ENCODE data around the gene ZNF253.

DNA sequence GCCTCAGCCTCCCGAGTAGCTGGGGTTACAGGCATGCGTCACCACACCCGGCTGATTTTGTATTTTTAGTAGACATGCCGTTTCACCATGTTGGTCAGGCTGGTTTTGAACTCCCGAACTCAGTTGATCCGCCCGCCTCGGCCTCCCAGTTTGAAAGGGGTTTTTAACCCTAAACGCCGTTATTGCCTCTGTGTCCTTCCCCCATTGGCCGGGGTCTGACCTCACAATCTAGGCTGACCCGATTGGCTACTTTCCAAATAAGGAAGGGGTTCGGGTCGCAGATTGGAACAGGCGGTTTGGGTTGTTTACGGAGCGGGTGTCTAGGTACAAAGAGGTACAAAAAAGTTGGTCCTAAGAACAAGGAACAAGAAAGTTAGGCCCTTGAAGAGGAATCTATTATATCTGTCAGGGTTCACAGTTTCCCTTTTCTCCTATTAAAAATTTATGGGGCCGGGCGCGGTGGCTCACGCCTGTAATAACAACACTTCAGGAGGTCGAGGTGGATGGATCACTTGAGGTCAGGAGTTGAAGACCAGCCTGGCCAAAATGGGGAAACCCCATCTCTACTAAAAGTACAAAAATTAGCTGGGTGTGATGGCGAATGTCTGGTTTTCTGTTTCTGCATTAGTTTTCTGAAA, 1.0 kb downstream of the ZNF253 start:
- TF ChIP-seq, protein P1, sequence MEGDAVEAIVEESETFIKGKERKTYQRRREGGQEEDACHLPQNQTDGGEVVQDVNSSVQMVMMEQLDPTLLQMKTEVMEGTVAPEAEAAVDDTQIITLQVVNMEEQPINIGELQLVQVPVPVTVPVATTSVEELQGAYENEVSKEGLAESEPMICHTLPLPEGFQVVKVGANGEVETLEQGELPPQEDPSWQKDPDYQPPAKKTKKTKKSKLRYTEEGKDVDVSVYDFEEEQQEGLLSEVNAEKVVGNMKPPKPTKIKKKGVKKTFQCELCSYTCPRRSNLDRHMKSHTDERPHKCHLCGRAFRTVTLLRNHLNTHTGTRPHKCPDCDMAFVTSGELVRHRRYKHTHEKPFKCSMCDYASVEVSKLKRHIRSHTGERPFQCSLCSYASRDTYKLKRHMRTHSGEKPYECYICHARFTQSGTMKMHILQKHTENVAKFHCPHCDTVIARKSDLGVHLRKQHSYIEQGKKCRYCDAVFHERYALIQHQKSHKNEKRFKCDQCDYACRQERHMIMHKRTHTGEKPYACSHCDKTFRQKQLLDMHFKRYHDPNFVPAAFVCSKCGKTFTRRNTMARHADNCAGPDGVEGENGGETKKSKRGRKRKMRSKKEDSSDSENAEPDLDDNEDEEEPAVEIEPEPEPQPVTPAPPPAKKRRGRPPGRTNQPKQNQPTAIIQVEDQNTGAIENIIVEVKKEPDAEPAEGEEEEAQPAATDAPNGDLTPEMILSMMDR (IDR thresholded peaks at IDR 0.05) = no peak
- TF ChIP-seq POLR2A (IDR thresholded peaks at IDR 0.05) (no peak), EP300 (IDR thresholded peaks at IDR 0.05) (no peak)

Measured in suprapubic skin (tissue), 3 donors.